ENCODE results near the gene SOST.
A peak's percentile ranks its signal among the peaks of the same experiment; 100 is the strongest.

The SOST gene

DNA sequence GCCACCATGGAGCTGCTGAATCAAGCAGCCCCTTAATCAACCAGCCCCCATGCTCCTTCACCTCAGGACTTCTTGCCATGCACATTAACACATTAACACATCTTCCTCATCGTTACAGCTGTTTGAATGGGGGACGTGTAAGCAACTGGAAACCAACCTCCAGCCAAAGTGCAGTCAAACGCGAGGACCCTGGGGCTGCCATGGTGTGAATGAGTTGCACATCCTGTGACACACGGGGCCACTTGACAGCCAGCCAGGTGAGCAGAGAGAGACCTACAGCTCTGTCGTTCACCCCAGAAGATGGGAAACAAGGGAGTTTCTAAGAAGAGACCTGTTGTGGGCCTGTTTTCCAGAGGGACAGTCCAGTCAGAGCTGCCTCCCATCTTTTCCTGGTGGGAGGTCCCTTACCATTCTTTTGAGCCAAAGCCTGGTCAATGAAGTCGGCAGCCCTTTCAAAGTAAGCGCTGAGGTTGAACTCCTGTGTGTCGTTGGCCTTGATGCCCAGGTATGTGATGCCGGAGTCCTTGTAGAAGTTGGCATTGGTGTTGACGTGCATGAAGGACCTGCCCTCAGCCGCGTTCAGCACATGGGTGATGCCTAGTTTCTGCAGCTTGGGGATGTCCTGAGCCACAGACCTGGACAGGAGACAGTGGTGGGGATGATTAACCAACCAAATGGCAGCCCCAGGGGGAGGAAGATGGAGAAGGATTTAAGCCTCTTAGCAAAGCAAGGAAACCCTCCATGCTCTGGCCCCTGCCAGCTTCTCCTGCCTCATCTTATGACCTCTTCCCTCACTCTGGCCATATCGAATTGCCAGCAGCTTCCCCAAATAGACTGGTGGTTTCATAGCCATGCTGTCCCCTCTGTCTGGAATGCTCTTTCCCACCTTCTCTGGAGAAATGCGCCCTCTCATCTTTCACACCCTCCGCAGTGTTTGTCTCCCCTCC is 16.0 kb upstream of the SOST start:
- no peak for DNase-seq (ENCODE audit: low read depth, low spot score)

GRCh38 chr17:43772877-43773648 is 14.5 kb upstream of the SOST start:
- DNase-seq (ENCODE audit: low read depth, low spot score), result no peak

GRCh38 chr17:43771463-43771862 is 12.9 kb upstream of the SOST start:
- no peak for DNase-seq (ENCODE audit: low read depth, low spot score)

GRCh38 chr17:43770957-43771356 is 12.4 kb upstream of the SOST start:
- DNase-seq (ENCODE audit: low read depth, low spot score), result no peak

DNA sequence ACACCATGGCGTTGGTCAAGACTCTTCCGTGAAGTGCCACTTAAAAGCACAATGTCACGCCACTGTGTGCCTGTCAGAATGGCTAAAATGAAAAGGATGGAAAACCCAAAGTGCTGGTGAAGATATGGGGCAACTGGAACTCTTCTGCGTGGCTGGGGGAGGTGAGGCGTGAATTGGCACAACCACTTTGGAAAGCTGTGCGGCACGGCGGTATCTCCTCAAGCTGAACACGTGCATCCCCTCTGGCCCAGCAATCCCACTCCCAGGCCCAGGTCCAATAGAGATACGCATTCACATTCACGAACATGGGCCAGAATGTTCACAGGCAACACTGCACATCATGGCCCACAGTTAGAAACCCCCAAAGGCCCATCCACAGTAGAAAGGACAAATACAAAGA is 11.3 kb upstream of the SOST start:
- DNase-seq (ENCODE audit: low read depth, low spot score), result no peak

GRCh38 chr17:43769426-43769825 is 10.8 kb upstream of the SOST start:
- DNase-seq (ENCODE audit: low read depth, low spot score), result no peak

DNA sequence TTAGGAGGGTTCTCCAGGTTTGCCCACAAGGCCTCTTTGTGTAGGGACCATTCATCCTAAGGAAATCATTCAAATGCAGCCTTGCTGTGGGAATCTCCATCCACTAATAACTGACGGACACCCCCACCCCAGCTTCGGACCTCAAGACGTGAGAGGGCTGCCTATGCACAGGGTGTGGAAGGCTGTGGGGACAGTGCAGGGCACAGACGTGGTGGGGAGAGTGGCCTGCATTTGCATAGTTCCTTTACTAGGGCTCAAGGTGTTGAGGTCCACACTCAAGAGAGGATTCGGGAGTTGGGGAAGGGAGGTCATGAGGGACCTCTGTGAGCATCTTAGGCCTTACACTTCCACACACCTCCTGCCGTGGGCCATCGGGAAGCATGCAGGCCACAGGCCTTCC is 10.4 kb upstream of the SOST start:
- no peak for DNase-seq (ENCODE audit: low read depth, low spot score)

DNA sequence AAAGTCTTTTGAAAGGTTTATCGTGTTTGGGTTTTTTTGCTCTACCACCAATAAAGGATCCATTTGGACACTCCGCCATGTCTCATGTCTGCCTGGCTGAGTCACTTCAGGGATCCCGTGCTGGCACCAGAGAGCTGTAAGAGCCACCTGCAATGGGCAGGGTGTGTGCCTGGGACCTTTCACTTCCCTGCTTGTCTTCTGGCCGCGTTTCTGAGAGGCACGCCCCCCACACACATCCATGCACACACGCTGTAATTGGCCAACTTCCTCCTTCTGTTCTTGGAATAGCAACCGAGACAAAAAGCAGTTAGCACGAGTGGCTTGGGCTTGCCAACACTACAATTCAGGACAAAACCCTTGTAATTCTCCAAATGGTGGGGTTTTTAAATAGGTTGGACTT is 9.8 kb upstream of the SOST start:
- DNase-seq (ENCODE audit: low read depth, low spot score), result no peak

- no peak for DNase-seq (ENCODE audit: low read depth, low spot score)
Measured at GRCh38 chr17:43767713-43768059, 9.1 kb upstream of the SOST start.

DNA sequence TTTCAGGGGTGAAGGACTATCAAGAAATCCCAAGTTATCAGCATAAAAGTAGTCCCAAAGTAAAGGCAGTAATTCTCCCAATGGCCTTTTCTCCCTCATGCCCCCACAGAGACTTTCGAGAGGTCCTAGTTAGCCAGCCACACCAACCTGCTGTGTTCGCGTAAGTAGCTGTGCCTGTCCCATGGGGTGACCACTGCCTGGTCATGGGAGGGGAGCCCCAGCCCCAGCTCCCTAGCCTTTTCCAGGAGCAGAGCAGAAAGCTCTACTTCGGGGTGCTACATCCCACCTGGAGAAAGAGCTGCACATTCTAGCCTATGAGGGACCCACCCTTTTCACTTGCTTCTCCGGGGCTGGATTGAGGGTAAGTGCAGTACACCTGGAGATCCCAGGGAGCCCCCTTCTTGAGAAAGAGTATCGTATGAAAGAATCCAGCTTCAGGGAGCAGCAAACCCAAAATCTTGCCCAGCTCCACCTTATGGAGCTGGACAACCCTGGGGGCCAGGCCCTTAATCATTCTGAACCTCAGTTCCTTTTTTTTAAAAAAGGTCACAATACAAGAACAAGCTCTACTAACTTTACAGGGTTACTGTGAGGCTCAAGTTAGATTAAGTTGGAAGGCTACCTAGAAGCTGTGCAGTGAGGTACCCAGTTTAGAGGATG is 8.6 kb upstream of the SOST start:
- no peak for DNase-seq (ENCODE audit: low read depth, low spot score)

DNA sequence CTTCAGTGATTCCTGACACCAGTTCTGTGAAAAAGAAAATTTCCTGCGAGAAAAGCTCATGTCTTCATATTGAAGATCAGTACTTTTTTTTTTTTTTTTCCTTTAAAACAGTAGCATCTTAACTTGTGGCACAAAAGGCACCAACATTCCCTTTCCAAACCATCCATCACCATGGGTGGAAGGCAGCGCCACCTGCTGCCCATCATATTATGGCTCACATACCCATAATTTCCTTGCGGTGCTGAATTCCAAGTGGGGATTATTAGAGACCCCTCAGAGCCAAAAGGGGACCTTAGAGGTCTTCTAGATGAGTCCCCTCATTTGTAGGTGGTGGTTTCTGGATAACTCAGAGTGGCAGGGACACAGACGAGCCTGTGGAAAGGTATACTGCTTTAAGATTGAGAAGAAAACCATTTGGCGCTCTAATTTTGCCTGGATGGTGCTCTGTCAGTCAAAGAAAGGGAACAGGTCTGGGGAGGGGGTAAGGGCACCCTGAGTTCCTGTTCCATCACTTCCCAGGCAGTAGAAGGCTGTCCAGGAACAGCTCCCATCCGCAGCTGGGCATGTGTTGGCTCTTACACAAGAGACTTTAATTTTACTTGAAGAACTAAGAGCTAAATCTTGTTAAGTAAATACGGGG is 7.9 kb upstream of the SOST start:
- DNase-seq (ENCODE audit: low read depth, low spot score), result no peak

GRCh38 chr17:43760254-43760852 is 1.8 kb upstream of the SOST start:
- peak; percentile 85 for DNase-seq (ENCODE audit: low read depth, low spot score)

GRCh38 chr17:43759836-43760235 is 1.2 kb upstream of the SOST start:
- no peak for DNase-seq (ENCODE audit: low read depth, low spot score)

DNA sequence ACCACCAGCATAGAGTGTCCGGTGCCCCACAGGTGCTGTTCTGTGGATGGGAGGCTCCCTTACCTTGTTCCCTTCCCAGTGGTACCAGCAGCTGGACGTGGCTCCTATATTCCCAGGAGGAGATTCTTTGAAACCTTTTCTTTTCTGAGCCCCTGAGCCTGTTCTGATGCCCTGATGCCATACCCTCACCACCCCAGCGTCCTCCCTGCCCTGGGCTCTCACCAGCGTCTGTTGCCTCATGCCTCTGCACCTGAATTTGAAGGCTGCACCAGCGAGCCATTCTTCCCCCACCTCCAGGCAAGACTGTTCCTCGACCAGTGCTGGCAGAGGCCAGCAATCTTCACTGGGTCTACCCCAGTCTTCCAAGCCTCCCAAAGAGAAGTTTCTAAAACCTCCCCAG is 505 bp downstream of the SOST start:
- no peak for DNase-seq (ENCODE audit: low read depth, low spot score)

- no peak for DNase-seq (ENCODE audit: low read depth, low spot score)
Measured at GRCh38 chr17:43757171-43757660, 1.4 kb downstream of the SOST start.

- DNase-seq (ENCODE audit: low read depth, low spot score), result no peak
Measured at GRCh38 chr17:43756201-43756600, 2.4 kb downstream of the SOST start.

- no peak for DNase-seq (ENCODE audit: low read depth, low spot score)
Measured at GRCh38 chr17:43755389-43755875, 3.2 kb downstream of the SOST start.

GRCh38 chr17:43754947-43755346 is 3.6 kb downstream of the SOST start:
- DNase-seq (ENCODE audit: low read depth, low spot score), result no peak

DNA sequence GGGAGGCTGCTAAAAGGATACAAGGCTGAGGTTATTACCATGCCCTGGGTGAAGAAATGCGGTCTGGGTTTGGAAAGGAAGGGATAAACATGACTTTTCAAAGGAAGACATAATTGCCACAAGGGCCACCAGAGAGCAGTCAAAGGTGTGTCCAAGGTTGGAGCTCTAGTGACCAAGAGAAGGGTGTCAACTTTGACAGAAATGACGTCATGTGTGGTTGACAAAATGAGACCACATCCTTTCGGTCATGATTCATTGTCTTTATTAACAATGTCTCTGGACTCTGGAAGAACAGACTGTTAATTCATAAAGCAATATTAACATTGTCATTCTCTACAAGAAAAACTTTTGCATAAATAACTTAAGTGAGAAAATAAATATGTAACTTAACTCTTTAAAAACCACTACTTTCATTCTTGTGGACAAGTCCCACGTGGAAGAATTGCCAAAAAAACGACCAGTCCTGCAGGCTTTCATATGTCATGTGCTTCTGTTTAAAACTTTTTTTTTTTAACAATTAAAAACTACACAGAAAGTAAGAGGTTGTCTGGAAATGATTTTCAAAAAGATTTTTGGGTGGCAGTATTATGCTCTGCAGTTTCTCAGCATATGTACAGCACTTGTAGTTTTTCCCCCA is 5.0 kb downstream of the SOST start:
- no peak for DNase-seq (ENCODE audit: low read depth, low spot score)

DNA sequence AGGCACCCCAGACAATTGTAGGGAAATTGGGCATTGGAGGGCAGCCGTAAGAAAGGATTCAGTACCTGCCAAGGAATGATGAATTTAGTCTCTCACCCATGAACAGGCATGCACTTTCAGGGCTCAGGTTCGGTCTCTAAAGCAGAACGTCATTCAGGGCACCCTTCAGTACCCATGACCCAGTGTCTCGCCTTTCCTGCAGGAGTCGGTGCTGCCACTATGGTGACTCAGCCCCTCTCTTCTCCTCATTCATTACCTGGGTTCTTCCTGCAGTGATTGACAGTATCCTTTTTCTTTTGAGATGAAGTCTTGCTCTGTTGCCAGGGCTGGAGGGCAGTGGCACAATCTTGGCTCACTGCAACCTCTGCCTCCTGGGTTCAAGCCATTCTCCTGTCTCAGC is 8.4 kb downstream of the SOST start:
- DNase-seq (ENCODE audit: low read depth, low spot score), result no peak

- DNase-seq (ENCODE audit: low read depth, low spot score), result no peak
Measured at GRCh38 chr17:43745541-43745940, 13.1 kb downstream of the SOST start.
